Limb (tissue), 2 donors: ENCODE results near the gene MTFMT.
"Not testable (repeated sequence)": the region's sequence is repeated elsewhere in the genome, so short reads cannot be mapped to it uniquely, and the experiment has no call there.

Source experiments
- DNase-seq, 2 donors: peaks; one replicate each; pipeline ENCODE4 v3.0.0-alpha.2; 2016; ENCODE audit errors: extremely low spot score in 2 of 2

The MTFMT gene

DNA sequence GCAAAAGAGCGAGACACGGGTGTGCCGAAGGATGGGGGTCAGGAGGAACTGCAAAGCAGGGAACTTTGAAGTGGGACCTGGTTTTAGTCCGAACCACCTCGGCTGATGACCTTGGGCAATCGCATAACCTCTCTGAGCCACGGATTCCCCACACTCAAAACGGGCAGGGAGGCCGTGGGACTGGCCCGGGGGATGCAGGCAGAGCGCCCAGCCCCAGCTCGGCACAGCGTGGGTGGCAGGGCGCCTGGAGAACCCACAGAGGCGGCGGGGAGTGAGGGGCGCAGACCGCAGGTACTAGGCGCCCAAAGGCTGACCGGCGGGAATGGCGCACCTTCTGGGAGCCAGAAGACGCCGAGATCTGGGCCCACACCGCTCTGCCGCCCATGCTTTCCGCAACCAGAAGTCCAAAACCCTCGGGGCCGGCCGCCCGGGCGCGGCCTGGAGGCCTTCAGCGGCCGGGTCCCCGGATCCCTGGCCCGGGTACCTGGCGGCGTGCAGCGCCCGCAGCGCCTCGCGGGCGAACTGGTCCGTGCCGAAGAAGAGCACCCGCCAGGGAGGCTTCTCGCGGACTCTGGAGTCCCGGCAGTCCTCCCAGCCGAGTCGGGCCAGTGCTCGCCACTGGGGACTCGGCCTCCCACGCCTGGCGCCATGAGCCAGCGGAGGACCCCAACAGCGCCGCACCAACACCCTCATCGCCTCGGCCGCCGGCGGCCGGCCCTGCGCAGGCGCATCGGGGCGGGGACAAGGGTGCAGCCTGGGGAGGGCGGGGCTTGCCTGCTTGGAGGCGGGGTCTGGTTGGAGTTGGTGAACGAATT, at the start of gene MTFMT:
TSS of gene MTFMT (minus strand) at position 719 of the 815 bp plus-strand sequence. CDS start at position 693, 26 bp downstream.
- DNase-seq, result peak; percentile 86 to 95

DNA sequence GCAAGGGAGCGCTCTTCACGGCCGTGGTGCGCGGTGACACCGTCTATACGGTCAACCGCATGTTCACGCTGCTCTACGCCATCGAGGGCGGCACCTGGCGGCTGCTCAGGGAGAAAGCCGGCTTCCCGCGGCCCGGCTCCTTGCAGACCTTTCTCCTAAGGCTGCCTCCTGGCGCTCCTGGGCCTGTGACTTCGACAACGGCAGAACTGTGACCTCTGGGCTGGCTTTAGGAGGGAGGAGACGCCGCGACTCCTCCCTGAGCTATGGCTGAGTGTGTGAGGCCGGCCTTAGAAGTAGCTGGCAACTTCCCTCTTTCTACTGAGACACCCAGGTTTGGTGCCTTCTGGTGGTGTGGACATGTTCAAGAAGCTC, 48.5 kb upstream of the MTFMT start:
- peak in 1 of 2 donors; percentile 77 for DNase-seq

- no peak for DNase-seq
These were observed 48.0 kb upstream of the MTFMT start for GRCh38 chr15:65077291-65077980.

DNA sequence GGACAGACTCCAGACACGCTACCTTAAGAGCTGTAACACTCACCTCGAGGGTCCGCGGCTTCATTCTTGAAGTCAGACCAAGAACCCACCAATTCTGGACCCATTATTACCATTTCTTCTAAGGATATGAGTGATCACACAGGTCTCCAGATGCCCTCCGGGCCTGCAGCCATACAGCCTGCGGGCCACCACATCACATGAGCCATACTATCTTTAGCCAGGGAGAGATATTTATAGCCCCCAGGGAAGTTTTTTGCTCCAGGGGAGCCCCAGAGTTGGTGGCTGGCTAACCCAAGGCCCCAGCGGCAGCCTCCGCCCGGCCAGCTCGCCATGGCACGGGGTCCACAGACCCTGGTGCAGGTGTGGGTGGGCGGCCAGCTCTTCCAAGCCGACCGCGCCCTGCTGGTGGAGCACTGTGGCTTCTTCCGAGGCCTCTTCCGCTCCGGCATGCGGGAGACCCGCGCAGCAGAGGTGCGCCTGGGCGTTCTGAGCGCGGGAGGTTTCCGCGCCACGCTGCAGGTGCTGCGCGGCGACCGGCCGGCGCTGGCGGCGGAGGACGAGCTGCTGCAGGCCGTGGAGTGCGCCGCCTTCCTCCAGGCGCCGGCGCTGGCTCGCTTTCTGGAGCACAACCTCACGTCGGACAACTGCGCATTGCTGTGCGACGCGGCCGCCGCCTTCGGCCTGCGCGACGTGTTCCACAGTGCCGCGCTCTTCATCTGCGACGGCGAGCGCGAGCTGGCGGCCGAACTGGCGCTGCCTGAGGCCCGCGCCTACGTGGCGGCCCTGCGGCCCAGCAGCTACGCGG, 47.2 kb upstream of the MTFMT start, which contains the start of gene KBTBD13:
TSS of gene KBTBD13 (plus strand) at position 261 of the 805 bp plus-strand sequence. CDS start at position 331, 70 bp downstream.
- no peak for DNase-seq

GRCh38 chr15:65075607-65076395, 46.4 kb upstream of the MTFMT start:
- DNase-seq, result not testable (repeated sequence)

- DNase-seq, result not testable (repeated sequence)
These were observed 45.5 kb upstream of the MTFMT start for GRCh38 chr15:65074946-65075345.

GRCh38 chr15:65072617-65073016, 43.2 kb upstream of the MTFMT start:
- no peak for DNase-seq

DNA sequence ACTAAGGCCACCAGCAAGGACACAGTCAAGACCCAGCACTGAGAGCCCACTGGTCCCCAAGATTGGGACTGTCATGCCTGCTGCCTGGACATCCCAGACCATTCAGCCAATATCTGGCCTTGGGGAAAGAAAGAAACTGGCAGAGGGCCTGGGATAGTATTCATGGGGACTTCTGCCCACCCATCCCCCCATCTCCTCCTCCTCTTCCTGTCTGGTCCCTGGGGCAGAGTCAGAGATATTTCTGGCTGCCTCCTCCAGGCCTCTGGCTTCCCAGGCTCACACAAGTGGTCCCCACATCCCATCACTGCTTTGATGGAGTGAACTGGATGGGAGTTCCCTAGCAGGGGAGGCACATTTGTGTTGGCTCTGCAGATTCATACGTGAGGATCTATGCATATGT, 42.6 kb upstream of the MTFMT start:
- DNase-seq, result no peak

DNA sequence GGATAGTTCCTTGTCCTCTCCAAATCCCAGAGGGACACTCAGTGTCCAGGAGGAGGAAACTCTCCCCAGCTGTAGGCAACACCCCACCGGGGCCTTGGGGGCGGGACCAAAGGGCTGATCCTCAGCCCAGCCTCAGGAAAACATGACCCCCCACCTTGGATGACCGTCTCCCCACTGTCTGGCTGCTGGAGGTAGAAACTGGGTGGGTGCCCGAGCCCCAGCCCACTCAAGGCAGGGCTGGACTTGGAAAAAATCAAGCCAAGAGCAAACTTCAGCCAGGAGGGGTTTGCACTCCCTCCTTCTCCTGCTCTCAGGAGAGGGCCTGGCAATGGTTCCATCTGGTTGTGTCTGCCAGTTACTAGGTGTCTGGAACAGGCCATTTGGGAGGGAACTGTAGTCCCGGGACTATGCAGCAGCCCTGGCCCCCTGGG, 42.0 kb upstream of the MTFMT start:
- DNase-seq, result no peak

- DNase-seq, result no peak
These were observed 40.5 kb upstream of the MTFMT start for GRCh38 chr15:65069779-65070546.

- no peak for DNase-seq
These were observed 39.7 kb upstream of the MTFMT start for GRCh38 chr15:65069179-65069578.

DNA sequence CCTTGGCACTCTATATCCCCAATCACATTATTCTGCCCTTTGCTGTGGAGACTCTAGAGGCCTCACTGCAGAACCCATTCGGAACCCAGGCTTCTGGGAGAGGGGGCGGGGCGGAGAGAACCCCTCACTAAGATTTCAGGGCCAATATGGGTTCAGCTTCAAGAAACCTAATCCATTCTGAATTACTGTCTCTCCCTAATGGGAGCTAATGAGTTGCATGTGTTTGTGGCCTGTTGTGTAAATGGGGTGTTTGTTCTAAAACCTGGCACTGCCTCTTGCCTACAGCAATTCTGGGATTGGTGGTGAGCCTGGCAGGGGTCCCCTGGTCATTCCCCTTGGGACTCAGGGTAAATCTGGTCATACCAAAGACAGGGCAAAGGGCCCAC, 39.0 kb upstream of the MTFMT start:
- no peak for DNase-seq

- DNase-seq, result no peak
These were observed 38.4 kb upstream of the MTFMT start, which contains the start of gene RASL12 for GRCh38 chr15:65067645-65068402. RASL12 (minus strand) TSS chr15:65067991; CDS start chr15:65067835, 156 bp downstream.

DNA sequence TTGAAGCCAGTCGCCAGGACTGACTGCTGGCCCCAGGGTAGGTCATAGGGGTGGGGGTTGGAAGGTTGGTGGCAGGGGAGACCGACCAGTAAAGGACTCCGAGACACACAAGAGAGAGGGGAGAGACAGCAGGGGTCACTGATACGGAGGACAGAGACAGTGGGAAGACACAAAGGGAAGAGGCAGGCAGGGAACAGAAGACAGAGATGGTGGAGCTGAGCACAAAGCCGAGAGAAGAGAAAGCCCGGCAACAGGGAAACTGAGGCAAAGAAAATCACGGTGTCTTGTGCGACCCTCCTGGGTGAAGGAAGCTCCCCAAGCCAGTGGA, 37.8 kb upstream of the MTFMT start:
- DNase-seq, result no peak

GRCh38 chr15:65066635-65067316, 37.3 kb upstream of the MTFMT start:
- peak in 1 of 2 donors; percentile 67 for DNase-seq

DNA sequence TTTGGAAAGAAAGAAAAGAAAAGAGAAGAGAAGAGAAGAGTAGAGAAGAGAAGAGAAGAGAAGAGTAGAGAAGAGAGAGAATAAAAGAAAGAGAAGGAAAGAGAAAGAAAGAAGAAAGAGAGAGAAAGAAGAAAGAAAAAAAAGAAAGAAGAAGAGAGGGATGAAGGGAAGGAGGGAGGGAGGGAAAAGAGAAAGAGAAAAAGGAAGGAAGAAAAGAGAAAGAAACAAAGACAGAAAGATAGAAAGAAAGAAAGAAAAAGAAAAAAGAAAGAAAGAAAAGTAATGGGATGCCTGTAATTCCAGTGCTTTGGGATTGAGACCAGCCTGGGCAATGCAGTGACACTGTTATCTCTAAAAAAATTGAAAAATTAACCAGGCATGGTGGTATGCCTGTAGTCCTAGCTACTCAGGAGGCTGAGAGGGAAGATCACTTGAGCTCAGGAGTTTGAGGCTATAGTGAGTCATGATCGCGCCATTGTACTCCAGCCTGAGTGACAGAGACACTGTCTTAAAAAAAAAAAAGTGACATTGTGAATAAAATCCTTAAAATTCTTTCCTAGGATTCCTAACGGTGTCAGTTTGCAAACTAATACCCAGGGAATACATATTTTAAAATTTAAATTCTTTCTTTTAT, 36.7 kb upstream of the MTFMT start:
- DNase-seq, result no peak

DNA sequence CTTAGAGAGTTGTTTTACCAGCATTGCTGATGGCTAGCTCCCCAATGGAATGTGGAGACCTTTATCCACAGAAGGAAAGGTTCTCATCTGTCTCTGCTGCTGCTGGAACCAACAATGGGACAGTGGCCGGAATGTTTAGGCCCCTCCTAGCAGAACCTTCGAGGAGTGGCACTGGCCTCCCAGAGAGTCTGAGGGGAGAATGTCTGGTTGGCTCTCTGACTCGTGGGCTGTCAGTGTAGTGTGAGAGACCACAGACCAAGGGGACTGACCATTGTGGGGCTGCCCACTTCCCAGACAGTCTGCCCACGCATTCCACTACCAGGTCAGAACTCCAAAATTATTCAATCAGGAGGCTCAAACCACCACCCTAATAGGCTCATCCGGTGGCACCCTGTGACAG, 33.3 kb upstream of the MTFMT start:
- DNase-seq, result no peak

GRCh38 chr15:65062061-65062460, 32.6 kb upstream of the MTFMT start:
- DNase-seq, result no peak
